Astrocyte of the cerebellum (primary cell): ENCODE data around the gene DENND2A.
A peak's percentile ranks its signal among the peaks of the same experiment; 100 is the strongest.
"Not testable (repeated sequence)": the region's sequence is repeated elsewhere in the genome, so short reads cannot be mapped to it uniquely, and the experiment has no call there.

Source experiments
- DNase-seq: peaks from one replicate; pipeline ENCODE4 v3.0.0-alpha.2; 2011; ENCODE audit warnings: low read depth
- H3K4me3 ChIP-seq: 2 replicates; pipeline ENCODE4 v1.5.1; 2011; ENCODE audit warnings: mild to moderate bottlenecking, low read depth, low read length, moderate library complexity
- in situ Hi-C: cut with HindIII; loops from 2 replicates; pipeline ENCODE4 v1.10.0; 2017; ENCODE audit warnings: low sequenced_read_pairs
- TF ChIP-seq, protein P1 (sequence below): IDR thresholded peaks from 2 replicates; pipeline ENCODE4 v1.5.1; 2012; ENCODE audit warnings: low read length, low read depth, moderate library complexity, mild to moderate bottlenecking; ENCODE audit errors: missing control alignments

DENND2A gene

GRCh38 chr7:140673774-140674155 lies 33.2 kb upstream of the DENND2A start:
- in situ Hi-C loops = no loop called here
- TF ChIP-seq, protein P1, sequence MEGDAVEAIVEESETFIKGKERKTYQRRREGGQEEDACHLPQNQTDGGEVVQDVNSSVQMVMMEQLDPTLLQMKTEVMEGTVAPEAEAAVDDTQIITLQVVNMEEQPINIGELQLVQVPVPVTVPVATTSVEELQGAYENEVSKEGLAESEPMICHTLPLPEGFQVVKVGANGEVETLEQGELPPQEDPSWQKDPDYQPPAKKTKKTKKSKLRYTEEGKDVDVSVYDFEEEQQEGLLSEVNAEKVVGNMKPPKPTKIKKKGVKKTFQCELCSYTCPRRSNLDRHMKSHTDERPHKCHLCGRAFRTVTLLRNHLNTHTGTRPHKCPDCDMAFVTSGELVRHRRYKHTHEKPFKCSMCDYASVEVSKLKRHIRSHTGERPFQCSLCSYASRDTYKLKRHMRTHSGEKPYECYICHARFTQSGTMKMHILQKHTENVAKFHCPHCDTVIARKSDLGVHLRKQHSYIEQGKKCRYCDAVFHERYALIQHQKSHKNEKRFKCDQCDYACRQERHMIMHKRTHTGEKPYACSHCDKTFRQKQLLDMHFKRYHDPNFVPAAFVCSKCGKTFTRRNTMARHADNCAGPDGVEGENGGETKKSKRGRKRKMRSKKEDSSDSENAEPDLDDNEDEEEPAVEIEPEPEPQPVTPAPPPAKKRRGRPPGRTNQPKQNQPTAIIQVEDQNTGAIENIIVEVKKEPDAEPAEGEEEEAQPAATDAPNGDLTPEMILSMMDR = no peak
- no peak for DNase-seq
- H3K4me3 ChIP-seq = peak overlapping the region; percentile 63

DNA sequence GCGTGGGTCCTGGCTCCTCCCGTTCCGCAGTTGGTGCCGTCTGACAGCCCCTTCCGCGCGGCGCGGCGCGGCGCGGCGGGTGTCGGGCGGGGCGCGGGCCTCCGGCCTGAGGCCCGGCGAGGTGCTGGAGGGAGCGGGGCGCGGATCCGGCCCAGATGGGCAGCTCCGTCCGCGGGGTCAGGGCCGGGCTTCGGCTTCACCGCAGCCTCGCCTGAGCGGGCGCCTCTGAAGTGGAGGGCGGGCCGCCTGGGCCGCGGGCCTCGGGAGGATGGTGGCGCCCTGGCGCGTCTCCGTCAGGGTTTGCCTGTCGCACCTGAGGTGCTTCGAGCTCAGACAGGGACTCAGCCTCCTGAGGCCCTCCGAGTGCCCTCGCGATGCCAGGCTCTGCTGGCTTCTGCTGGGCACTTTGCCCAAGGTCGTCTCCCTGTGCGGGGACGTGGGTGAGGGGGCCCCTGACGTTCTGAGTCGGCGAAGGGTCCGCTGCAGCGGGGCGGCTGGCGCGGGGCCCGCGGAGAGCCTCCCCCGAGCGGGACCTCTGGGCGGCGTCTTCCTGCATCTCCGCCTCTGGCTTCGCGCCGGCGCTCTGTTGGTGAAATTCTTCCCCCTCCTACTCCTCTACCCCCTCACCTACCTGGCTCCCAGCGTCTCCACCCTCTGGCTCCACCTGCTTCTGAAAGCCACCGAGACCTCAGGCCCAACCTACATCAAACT lies 32.6 kb upstream of the DENND2A start:
- H3K4me3 ChIP-seq = peak overlapping the region; percentile 63
- no peak for DNase-seq
- in situ Hi-C loops = no loop called here

DNA sequence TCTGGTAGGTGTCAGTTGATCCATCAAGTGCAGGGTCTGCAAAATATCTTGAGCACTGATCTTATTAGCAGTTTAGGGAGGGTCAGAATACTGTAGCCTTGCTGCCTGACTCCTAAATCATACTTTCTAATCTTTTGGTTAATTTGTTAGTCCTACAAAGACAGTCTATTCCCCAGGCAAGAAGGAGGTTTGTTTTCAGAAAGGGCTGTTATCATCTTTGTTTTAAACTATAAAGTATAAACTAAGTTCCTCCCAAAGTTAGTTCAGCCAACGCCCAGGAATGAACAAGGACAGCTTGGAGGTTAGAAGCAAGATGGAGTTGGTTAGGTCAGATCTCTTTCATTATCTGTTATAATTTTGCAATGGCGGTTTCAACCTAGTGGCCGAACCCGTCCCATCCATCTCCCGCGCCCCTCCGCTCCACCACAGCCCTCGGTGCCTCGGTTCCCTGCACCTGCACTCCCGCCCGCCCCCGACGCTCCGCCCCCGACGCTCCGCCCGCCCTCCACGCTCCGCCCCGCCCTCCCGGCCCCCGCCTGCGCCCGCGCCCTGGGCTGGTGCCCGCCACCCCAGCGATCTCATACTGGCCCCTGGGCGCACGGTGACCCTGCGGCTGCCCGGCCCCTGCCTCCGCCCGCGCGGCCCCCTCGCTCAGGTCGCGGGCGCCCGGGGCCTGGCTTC lies 31.9 kb upstream of the DENND2A start, which contains the start of gene ADCK2:
Gene ADCK2 (plus strand): TSS at position 564 of the 681 bp plus-strand sequence. CDS start 386 bp downstream, outside the sequence.
- no peak for DNase-seq

More for the DNA sequence above, 32.6 kb upstream of the DENND2A start:
- TF ChIP-seq, protein P1 = no peak

GRCh38 chr7:140671966-140672365 lies 31.4 kb upstream of the DENND2A start:
- in situ Hi-C loops = no loop called here
- H3K4me3 ChIP-seq = no peak overlapping the region
- DNase-seq = no peak
- TF ChIP-seq, protein P1 = no peak

More for the DNA sequence above, 31.9 kb upstream of the DENND2A start, which contains the start of gene ADCK2:
- TF ChIP-seq, protein P1 = no peak
- H3K4me3 ChIP-seq = peak within 1 kb of the TSS; percentile 63
- in situ Hi-C loops = no loop called here

DNA sequence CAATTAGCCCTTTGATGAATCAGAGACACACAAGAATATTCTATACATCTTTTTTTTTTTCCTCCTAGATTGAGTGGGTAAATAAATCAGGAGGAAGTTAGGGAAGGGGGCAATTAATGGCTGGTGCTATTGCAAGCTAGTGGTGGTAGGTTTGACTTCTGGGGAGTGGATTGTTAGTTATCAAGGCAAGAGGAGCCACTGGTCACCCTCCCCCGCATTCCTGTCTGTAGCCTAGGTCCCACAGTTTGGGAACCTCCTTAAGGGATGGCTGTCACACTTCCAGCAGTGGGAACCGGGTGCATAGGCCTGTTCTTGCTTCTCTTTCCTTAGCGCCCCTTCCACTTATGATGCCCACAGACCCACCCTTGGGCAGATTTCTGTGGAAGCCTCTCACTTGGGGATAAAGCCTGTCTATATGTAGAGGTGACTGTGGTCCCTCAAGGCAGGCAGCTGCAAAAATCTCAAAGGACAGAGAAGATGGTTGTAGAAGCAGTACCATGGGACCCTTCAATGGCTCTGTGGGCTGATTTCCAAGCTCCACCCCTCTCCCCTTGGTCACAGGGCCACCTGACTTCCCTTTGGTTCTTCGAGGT lies 29.8 kb upstream of the DENND2A start:
- no peak for DNase-seq
- TF ChIP-seq, protein P1 = no peak
- in situ Hi-C loops = no loop called here
- H3K4me3 ChIP-seq = no peak overlapping the region

- H3K4me3 ChIP-seq, DNase-seq, in situ Hi-C loops: not testable (repeated sequence)
Observed at GRCh38 chr7:140669862-140670261, 29.2 kb upstream of the DENND2A start.
